Karpas-422 (cell line): Measurements from ENCODE around the gene GCNT2. TPM values are rescaled to one million over a fixed set of nuclear protein-coding genes. Genes with fewer than 3 reads are reported as not detected.
"Not testable (repeated sequence)": the region's sequence is repeated elsewhere in the genome, so short reads cannot be mapped to it uniquely, and the experiment has no call there.

Experiments
- DNase-seq: peaks from one replicate; pipeline ENCODE4 v3.0.0-alpha.2; 2015
- H2AFZ ChIP-seq: fragments of 200-600 bp; sonication (generic); 2 replicates; pipeline ENCODE4 v1.6.1; 2014; ENCODE audit warnings: antibody characterized with exemption, low read length, mixed read lengths
- H3K27ac ChIP-seq: fragments of 200-600 bp; sonication (generic); 2 replicates; pipeline ENCODE4 v1.5.1; 2014; ENCODE audit warnings: mild to moderate bottlenecking, low read length, moderate library complexity
- H3K27me3 ChIP-seq: fragments of 200-600 bp; sonication (generic); 2 replicates; pipeline ENCODE4 v1.6.1; 2014; ENCODE audit warnings: low read length, mixed read lengths
- H3K36me3 ChIP-seq: fragments of 200-600 bp; sonication (generic); 2 replicates; pipeline ENCODE4 v1.6.1; 2014; ENCODE audit warnings: low read length, mixed read lengths; ENCODE audit not compliant: insufficient read depth
- H3K4me1 ChIP-seq: fragments of 200-600 bp; sonication (generic); 2 replicates; pipeline ENCODE4 v1.6.1; 2014; ENCODE audit warnings: mild to moderate bottlenecking, low read length, mixed read lengths
- H3K4me2 ChIP-seq: fragments of 200-600 bp; sonication (generic); 2 replicates; pipeline ENCODE4 v1.6.1; 2014; ENCODE audit warnings: low read length, low read depth, mild to moderate bottlenecking; ENCODE audit not compliant: poor library complexity, severe bottlenecking
- H3K4me3 ChIP-seq: fragments of 200-600 bp; sonication (generic); 2 replicates; pipeline ENCODE4 v1.5.1; 2014; ENCODE audit warnings: mild to moderate bottlenecking, antibody characterized with exemption, low read length, mixed read lengths
- H3K79me2 ChIP-seq: fragments of 200-600 bp; sonication (generic); 2 replicates; pipeline ENCODE4 v1.6.1; 2014; ENCODE audit warnings: mild to moderate bottlenecking, low read length, mixed read lengths
- H3K9ac ChIP-seq: fragments of 200-600 bp; sonication (generic); 2 replicates; pipeline ENCODE4 v1.6.0; 2014; ENCODE audit warnings: low read length
- H3K9me2 ChIP-seq: fragments of 200-600 bp; sonication (generic), shearing (Covaris generic); replicated peaks from 2 replicates; pipeline ENCODE4 v1.6.0; 2014; ENCODE audit warnings: mild to moderate bottlenecking, low read length, moderate library complexity; ENCODE audit not compliant: insufficient read depth
- H3K9me3 ChIP-seq: fragments of 300-700, 200-600 bp; sonication (generic); 2 replicates; pipeline ENCODE4 v1.6.1; 2014; ENCODE audit warnings: low read length, mixed read lengths
- H4K20me1 ChIP-seq: fragments of 200-600 bp; sonication (generic); 2 replicates; pipeline ENCODE4 v1.6.1; 2014; ENCODE audit warnings: mild to moderate bottlenecking, antibody characterized with exemption, low read length, low read depth; ENCODE audit not compliant: insufficient read depth
- total RNA-seq: library from RNA; depleted of rRNA; stranded (reverse); fragments of >200 nt; shearing (Covaris generic); gene quantifications from 2 replicates; pipeline ENCODE4 v1.2.3, GENCODE V29; 2014; ENCODE audit warnings: low replicate concordance

The GCNT2 gene
- total RNA-seq, 1 experiment from 2014 or later = 21.3 TPM

DNA sequence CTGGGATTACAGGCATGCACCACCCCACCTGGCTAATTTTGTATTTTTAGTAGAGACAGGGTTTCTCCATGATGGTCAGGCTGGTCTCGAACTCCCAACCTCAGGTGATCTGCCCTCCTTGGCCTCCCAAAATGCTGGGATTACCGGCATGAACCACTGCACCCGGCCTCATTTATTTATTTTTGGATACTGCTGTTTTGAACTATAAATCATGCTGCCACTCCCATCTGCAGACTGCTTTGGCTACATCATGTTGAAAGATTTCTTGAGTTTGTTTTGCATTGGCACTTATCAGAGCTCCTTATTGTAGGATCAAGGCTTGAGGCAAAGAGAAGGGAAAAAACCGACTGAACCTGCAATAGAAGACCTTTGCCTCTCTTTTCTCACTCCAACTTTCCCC, 60.3 kb downstream of the GCNT2 start:
- H2AFZ ChIP-seq, H3K9me3 ChIP-seq, H3K9ac ChIP-seq, H4K20me1 ChIP-seq, DNase-seq, H3K36me3 ChIP-seq, H3K9me2 ChIP-seq, H3K27me3 ChIP-seq, H3K4me2 ChIP-seq, H3K4me3 ChIP-seq, H3K27ac ChIP-seq: not testable (repeated sequence)
- Histone ChIP-seq H3K79me2 (peaks cover 67% of the 10 kb centered on the region), H3K4me1 (peaks cover 34% of the 10 kb centered on the region)

- peaks cover 76% of the 10 kb centered on the region for H3K79me2 ChIP-seq
- H4K20me1 ChIP-seq = no peaks in the 10 kb centered on the region
- H3K27ac ChIP-seq = no peak overlapping the region
- no peak overlapping the region for H3K9ac ChIP-seq
- no peak overlapping the region for H2AFZ ChIP-seq
- H3K9me3 ChIP-seq = no peaks in the 10 kb centered on the region
- no peaks in the 10 kb centered on the region for H3K27me3 ChIP-seq
- H3K4me3 ChIP-seq = no peak overlapping the region
- H3K4me1 ChIP-seq = peaks cover 34% of the 10 kb centered on the region
- H3K4me2 ChIP-seq = no peak overlapping the region
- no peaks in the 10 kb centered on the region for H3K36me3 ChIP-seq
- no peaks in the 10 kb centered on the region for H3K9me2 ChIP-seq
- no peak for DNase-seq
These were observed 61.8 kb downstream of the GCNT2 start for GRCh38 chr6:10582774-10583508.

GRCh38 chr6:10583509-10583901, 62.4 kb downstream of the GCNT2 start:
- Histone ChIP-seq H3K9me3 (no peaks in the 10 kb centered on the region), H3K4me3 (no peak overlapping the region), H3K79me2 (peaks cover 81% of the 10 kb centered on the region), H3K36me3 (no peaks in the 10 kb centered on the region), H3K4me2 (no peak overlapping the region), H3K27ac (no peak overlapping the region), H3K9me2 (no peaks in the 10 kb centered on the region), H3K27me3 (no peaks in the 10 kb centered on the region), H4K20me1 (no peaks in the 10 kb centered on the region), H2AFZ (no peak overlapping the region), H3K4me1 (peaks cover 34% of the 10 kb centered on the region), H3K9ac (no peak overlapping the region)
- no peak for DNase-seq

DNA sequence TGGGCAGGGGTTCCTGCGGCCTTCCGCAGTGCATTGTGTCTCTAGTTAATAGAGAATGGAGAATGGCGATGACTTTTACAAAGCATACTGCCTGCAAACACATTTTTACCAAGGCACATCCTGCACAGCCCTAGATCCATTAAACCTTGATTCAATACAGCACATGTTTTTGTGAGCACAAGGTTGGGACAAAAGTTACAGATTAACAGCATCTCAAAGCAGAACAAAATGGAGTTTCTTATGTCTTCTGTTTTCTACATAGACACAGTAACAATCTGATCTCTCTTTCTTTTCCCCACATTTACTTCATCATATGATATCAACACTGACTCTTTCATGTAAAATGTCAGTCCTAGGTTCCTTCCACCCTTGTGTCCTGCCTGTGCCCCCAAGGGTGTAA, 63.5 kb downstream of the GCNT2 start:
- H3K9me3 ChIP-seq = no peaks in the 10 kb centered on the region
- no peaks in the 10 kb centered on the region for H4K20me1 ChIP-seq
- no peak overlapping the region for H2AFZ ChIP-seq
- no peak overlapping the region for H3K4me3 ChIP-seq
- no peaks in the 10 kb centered on the region for H3K27me3 ChIP-seq
- H3K36me3 ChIP-seq = no peaks in the 10 kb centered on the region
- no peak for DNase-seq
- H3K4me2 ChIP-seq = no peak overlapping the region
- H3K9ac ChIP-seq = no peak overlapping the region
- no peak overlapping the region for H3K27ac ChIP-seq
- peaks cover 82% of the 10 kb centered on the region for H3K79me2 ChIP-seq
- H3K4me1 ChIP-seq = peaks cover 34% of the 10 kb centered on the region
- no peaks in the 10 kb centered on the region for H3K9me2 ChIP-seq

DNA sequence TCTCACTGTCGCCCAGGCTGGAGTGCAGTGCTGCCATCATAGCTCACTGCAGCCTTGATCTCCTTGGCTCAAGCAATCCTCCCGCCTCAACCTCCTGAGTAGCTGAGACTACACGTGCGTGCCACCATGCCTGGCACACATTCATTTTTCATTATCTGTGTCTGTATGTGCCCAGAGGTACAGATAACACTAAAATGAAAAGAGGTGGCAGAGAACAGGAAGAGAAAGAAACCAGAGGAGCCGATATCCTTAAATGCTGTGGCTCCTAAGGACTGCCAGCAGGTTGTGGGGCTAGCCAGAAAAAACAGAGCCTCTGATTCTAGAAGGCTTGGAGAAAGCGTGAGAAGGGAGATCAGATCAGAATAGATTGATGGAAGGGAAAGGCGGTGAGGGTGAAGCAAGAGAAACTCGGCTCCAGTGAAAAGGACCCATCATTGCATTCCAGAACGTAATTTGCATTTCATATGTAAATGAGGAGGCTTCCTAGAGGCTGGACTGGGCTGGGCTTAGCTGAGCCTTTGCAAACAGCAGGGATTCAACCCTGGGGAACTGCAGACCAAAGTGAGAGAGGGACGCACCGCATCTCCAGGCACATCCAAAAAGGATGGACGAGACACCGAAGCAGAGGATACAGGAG, 64.2 kb downstream of the GCNT2 start:
- Histone ChIP-seq H3K4me2 (no peak overlapping the region), H4K20me1 (no peaks in the 10 kb centered on the region), H3K36me3 (no peaks in the 10 kb centered on the region), H2AFZ (no peak overlapping the region), H3K27me3 (no peaks in the 10 kb centered on the region), H3K9me3 (no peaks in the 10 kb centered on the region), H3K79me2 (peaks cover 82% of the 10 kb centered on the region), H3K9ac (no peak overlapping the region), H3K4me1 (peaks cover 31% of the 10 kb centered on the region), H3K27ac (no peak overlapping the region), H3K4me3 (no peak overlapping the region), H3K9me2 (no peaks in the 10 kb centered on the region)
- no peak for DNase-seq

DNA sequence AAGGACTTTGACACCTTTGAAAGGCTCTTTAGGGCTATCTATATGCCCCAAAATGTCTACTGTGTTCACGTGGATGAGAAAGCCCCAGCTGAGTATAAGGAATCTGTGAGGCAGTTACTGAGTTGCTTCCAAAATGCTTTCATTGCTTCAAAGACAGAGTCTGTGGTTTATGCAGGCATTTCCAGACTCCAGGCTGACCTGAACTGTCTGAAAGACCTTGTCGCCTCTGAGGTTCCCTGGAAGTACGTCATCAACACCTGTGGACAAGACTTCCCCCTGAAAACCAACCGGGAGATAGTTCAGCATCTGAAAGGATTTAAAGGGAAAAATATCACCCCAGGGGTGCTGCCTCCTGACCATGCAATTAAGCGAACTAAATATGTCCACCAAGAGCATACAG, 65.2 kb downstream of the GCNT2 start:
- Histone ChIP-seq H3K27ac (no peak overlapping the region), H3K27me3 (no peaks in the 10 kb centered on the region), H3K4me2 (no peak overlapping the region), H2AFZ (no peak overlapping the region), H3K9ac (no peak overlapping the region), H3K4me3 (no peak overlapping the region), H3K36me3 (no peaks in the 10 kb centered on the region), H3K79me2 (peaks cover 82% of the 10 kb centered on the region), H3K9me3 (no peaks in the 10 kb centered on the region), H3K4me1 (peaks cover 31% of the 10 kb centered on the region), H4K20me1 (no peaks in the 10 kb centered on the region), H3K9me2 (no peaks in the 10 kb centered on the region)
- DNase-seq = no peak

DNA sequence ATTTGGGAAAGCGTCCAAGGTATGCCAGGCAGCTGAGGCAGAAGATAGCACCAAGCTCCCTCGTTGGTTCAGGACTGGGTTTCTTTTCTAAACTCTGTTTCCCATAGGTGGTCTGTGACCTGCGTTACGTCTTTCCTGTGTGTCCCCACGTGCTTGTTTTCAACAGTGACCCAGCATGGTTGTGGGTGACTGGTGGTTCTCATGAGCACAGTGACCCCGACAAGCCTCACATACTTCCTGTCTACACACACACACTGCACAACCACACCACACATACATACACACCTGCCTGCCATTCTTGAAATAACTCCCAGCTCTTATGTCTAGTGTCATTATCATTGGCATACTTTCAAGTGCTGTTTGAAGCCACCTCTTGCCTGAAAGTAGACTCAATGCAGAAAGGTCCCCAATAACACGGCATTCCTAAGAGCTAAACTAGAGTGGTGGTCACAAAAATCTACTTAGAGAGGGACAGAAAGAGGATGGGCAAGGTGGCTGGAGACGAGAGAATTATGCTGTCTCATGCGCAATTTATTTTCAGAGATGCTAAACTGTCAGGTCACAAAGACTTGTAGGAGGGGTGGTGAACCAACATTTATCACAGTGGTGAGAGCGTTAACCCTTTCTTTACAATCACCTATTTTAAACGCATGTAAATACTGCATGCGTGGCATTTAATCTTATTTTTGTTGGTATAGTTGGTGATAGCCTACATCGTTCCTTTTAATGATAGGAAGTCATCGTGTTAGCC, 66.7 kb downstream of the GCNT2 start:
- Histone ChIP-seq H3K27ac (no peak overlapping the region), H3K4me3 (no peak overlapping the region), H3K9me2 (no peaks in the 10 kb centered on the region), H2AFZ (no peak overlapping the region), H3K9me3 (no peaks in the 10 kb centered on the region), H4K20me1 (no peaks in the 10 kb centered on the region), H3K9ac (no peak overlapping the region), H3K36me3 (no peaks in the 10 kb centered on the region), H3K79me2 (peaks cover 87% of the 10 kb centered on the region), H3K4me1 (peaks cover 29% of the 10 kb centered on the region), H3K27me3 (no peaks in the 10 kb centered on the region), H3K4me2 (no peak overlapping the region)
- DNase-seq = no peak
